ENCODE data around the gene TTC21A. TPM values are rescaled to one million over a fixed set of nuclear protein-coding genes. Genes with fewer than 3 reads are reported as not detected.

Gene TTC21A
- total and polyA plus RNA-seq, 10 of the 15 experiments (the other 5 are each of a cell fraction or from before 2014, with no cell fraction given), result 0.62 to 3.2 (median 1.2) TPM

GRCh38 chr3:39127908-39128304 is 20.4 kb downstream of the TTC21A start:
- ChIA-PET POLR2A (interaction anchor here (0.6 kb wide), 1 partner anchor 23 kb away, joined by 3 read pairs; no protein-coding TSS in a partner anchor), CTCF (interaction anchor here (1.0 to 4.5 kb wide), 11 partner anchors 11 to 250 kb away, joined by 3 to 47 read pairs (median 6); partner anchors contain the start of gene XIRP1), RAD21 (ENCODE audit: unreplicated experiment) (interaction anchor here (1.1 to 4.2 kb wide), 5 partner anchors 21 to 163 kb away, joined by 3 to 40 read pairs (median 8); no protein-coding TSS in a partner anchor), SMC1A (ENCODE audit: uncharacterized antibody, unreplicated experiment) (interaction anchor here (0.7 to 4.8 kb wide), 12 partner anchors 10 to 168 kb away, joined by 3 to 45 read pairs (median 5); partner anchors contain the start of gene XIRP1)
- no peaks in the 10 kb centered on the region for H3K36me3 ChIP-seq (ENCODE audit: control insufficient read depth in 2 of 2, insufficient read depth in 2 of 2, low read length in 1 of 2)
- BruUV-seq (replicated peaks), result no TSS peak
- H3K4me3 ChIP-seq, result no peak overlapping the region
- WGBS (ENCODE audit: insufficient coverage, insufficient replicate concordance, low lambda C conversion rate, missing lambda C conversion rate), result 6% methylated on average over 1 of the region's 1 CpG
- no peak overlapping the region for H3K27ac ChIP-seq (ENCODE audit: control insufficient read depth, insufficient read depth)
- no peaks in the 10 kb centered on the region for H3K9me3 ChIP-seq (replicated peaks; ENCODE audit: control insufficient read depth, insufficient read depth, low read length)
- H3K79me2 ChIP-seq (ENCODE audit: control insufficient read depth, insufficient read depth, low read length), result no peaks in the 10 kb centered on the region
- ATAC-seq, result no peak
- no peaks in the 10 kb centered on the region for H3K27me3 ChIP-seq (replicated peaks in 1 of 2; ENCODE audit: control insufficient read depth in 2 of 2, insufficient read depth in 2 of 2, low read length in 1 of 2)
- no peak overlapping the region for H3K9ac ChIP-seq (ENCODE audit: control insufficient read depth, insufficient read depth, low read length)
- in situ Hi-C loops (cut with MboI) (no loop called here), intact Hi-C loops (cut with micrococcal nuclease; ENCODE audit: unreplicated experiment) (no loop called here)
- TF ChIP-seq MLLT1 (IDR thresholded peaks at IDR 0.05) (no peak), IKZF1 (conservative IDR thresholded peaks at IDR 0.05) (no peak), SREBF1 (IDR thresholded peaks at IDR 0.05; ENCODE audit: low read length) (no peak), TCF12 (IDR thresholded peaks at IDR 0.05; ENCODE audit: low read depth, low read length) (no peak), JUNB (IDR thresholded peaks at IDR 0.05) (no peak), NR2F1 (conservative IDR thresholded peaks at IDR 0.05) (no peak), SUZ12 (IDR thresholded peaks at IDR 0.05; ENCODE audit: unreplicated experiment) (no peak), KAT2A (conservative IDR thresholded peaks at IDR 0.05; ENCODE audit: control insufficient read depth, low read depth, low read length) (no peak), PRDM15 (CRISPR knock-in tag; IDR thresholded peaks at IDR 0.05) (no peak), KLF5 (IDR thresholded peaks at IDR 0.05; ENCODE audit: partially characterized antibody) (no peak), HDGF (IDR thresholded peaks at IDR 0.05) (no peak), MTA3 (IDR thresholded peaks at IDR 0.05; ENCODE audit: borderline replicate concordance, low read length) (no peak), MEF2B (IDR thresholded peaks at IDR 0.05; ENCODE audit: partially characterized antibody, poor library complexity, severe bottlenecking) (no peak), ASH2L (IDR thresholded peaks at IDR 0.05; ENCODE audit: borderline replicate concordance, low read depth) (no peak), TBL1XR1 (IDR thresholded peaks at IDR 0.05; ENCODE audit: low read depth, low read length) (no peak), RAD51 (IDR thresholded peaks at IDR 0.05) (no peak), ZNF592 (IDR thresholded peaks at IDR 0.05) (no peak)
- H3K4me1 ChIP-seq (ENCODE audit: control insufficient read depth, insufficient read depth, low read length), result peaks cover 15% of the 10 kb centered on the region
- no peak overlapping the region for H2AFZ ChIP-seq (ENCODE audit: control insufficient read depth, low read depth, low read length)
- H4K20me1 ChIP-seq (ENCODE audit: control insufficient read depth, insufficient read depth), result no peaks in the 10 kb centered on the region
- FAIRE-seq, result no peak
- DNase-seq (ENCODE audit: low read depth, low spot score), result no peak
- H3K4me2 ChIP-seq (ENCODE audit: control insufficient read depth, insufficient read depth), result no peak overlapping the region
